Measurements from ENCODE around the gene CDK9.
A peak's percentile ranks its signal among the peaks of the same experiment; 100 is the strongest.

Gene CDK9

GRCh38 chr9:127812011-127812410 is 26.2 kb downstream of the CDK9 start:
- peaks cover 72% of the 10 kb centered on the region for H3K36me3 ChIP-seq (ENCODE audit: low read depth)
- H3K9me3 ChIP-seq (ENCODE audit: severe bottlenecking), result no peaks in the 10 kb centered on the region
- no peaks in the 10 kb centered on the region for H3K27me3 ChIP-seq (ENCODE audit: insufficient read depth, poor library complexity, severe bottlenecking)
- no peak overlapping the region for H3K4me3 ChIP-seq (ENCODE audit: severe bottlenecking)
- H3K4me1 ChIP-seq (ENCODE audit: insufficient read depth, poor library complexity, severe bottlenecking), result peaks cover 3% of the 10 kb centered on the region
- no peak for TF ChIP-seq CTCF (IDR thresholded peaks at IDR 0.05; ENCODE audit: poor library complexity, severe bottlenecking)
- H3K27ac ChIP-seq (ENCODE audit: poor library complexity, severe bottlenecking), result peak overlapping the region; percentile 13
- no peak for ATAC-seq (ENCODE audit: low read depth)
- DNase-seq (ENCODE audit: low spot score), result no peak

GRCh38 chr9:127812936-127813675 is 27.3 kb downstream of the CDK9 start:
- DNase-seq (ENCODE audit: low spot score) (peak; percentile 66), ATAC-seq (ENCODE audit: low read depth) (no peak)
- Histone ChIP-seq H3K4me3 (ENCODE audit: severe bottlenecking) (no peak overlapping the region), H3K27me3 (ENCODE audit: insufficient read depth, poor library complexity, severe bottlenecking) (no peaks in the 10 kb centered on the region), H3K27ac (ENCODE audit: poor library complexity, severe bottlenecking) (no peak overlapping the region), H3K36me3 (ENCODE audit: low read depth) (peaks cover 61% of the 10 kb centered on the region), H3K4me1 (ENCODE audit: insufficient read depth, poor library complexity, severe bottlenecking) (peaks cover 3% of the 10 kb centered on the region), H3K9me3 (ENCODE audit: severe bottlenecking) (no peaks in the 10 kb centered on the region)
- TF ChIP-seq CTCF (IDR thresholded peaks at IDR 0.05; ENCODE audit: poor library complexity, severe bottlenecking), result no peak

- Histone ChIP-seq H3K4me3 (ENCODE audit: severe bottlenecking) (no peak overlapping the region), H3K27me3 (ENCODE audit: insufficient read depth, poor library complexity, severe bottlenecking) (no peaks in the 10 kb centered on the region), H3K27ac (ENCODE audit: poor library complexity, severe bottlenecking) (no peak overlapping the region), H3K36me3 (ENCODE audit: low read depth) (peaks cover 57% of the 10 kb centered on the region), H3K9me3 (ENCODE audit: severe bottlenecking) (no peaks in the 10 kb centered on the region), H3K4me1 (ENCODE audit: insufficient read depth, poor library complexity, severe bottlenecking) (peaks cover 3% of the 10 kb centered on the region)
- TF ChIP-seq CTCF (IDR thresholded peaks at IDR 0.05; ENCODE audit: poor library complexity, severe bottlenecking), result no peak
- DNase-seq (ENCODE audit: low spot score) (peak; percentile 59), ATAC-seq (ENCODE audit: low read depth) (no peak)
These were observed 27.9 kb downstream of the CDK9 start for GRCh38 chr9:127813686-127814226.

- DNase-seq (ENCODE audit: low spot score) (no peak), ATAC-seq (ENCODE audit: low read depth) (no peak)
- Histone ChIP-seq H3K4me1 (ENCODE audit: insufficient read depth, poor library complexity, severe bottlenecking) (peaks cover 3% of the 10 kb centered on the region), H3K27ac (ENCODE audit: poor library complexity, severe bottlenecking) (no peak overlapping the region), H3K9me3 (ENCODE audit: severe bottlenecking) (no peaks in the 10 kb centered on the region), H3K27me3 (ENCODE audit: insufficient read depth, poor library complexity, severe bottlenecking) (no peaks in the 10 kb centered on the region), H3K4me3 (ENCODE audit: severe bottlenecking) (no peak overlapping the region), H3K36me3 (ENCODE audit: low read depth) (peaks cover 55% of the 10 kb centered on the region)
- no peak for TF ChIP-seq CTCF (IDR thresholded peaks at IDR 0.05; ENCODE audit: poor library complexity, severe bottlenecking)
These were observed 29.0 kb downstream of the CDK9 start for GRCh38 chr9:127814619-127815511.
